Peyer's patch (tissue), 4 donors: ENCODE data around the gene TP53I11. TPM values are rescaled to one million over a fixed set of nuclear protein-coding genes. Genes with fewer than 3 reads are reported as not detected.
A peak's percentile ranks its signal among the peaks of the same experiment; 100 is the strongest.

Experiments
- DNase-seq, 3 donors: peaks; one replicate each; pipeline ENCODE4 v3.0.0-alpha.2; 2017 to 2019
- H3K27ac ChIP-seq, 4 donors: fragments of 200-600 bp; sonication (generic); one replicate each; pipeline ENCODE4 v1.5.1; 2016 to 2019
- H3K27me3 ChIP-seq, 2 donors: fragments of 200-600 bp; sonication (generic); one replicate each; pipeline ENCODE4 v1.5.1; 2019
- H3K36me3 ChIP-seq, 3 donors: fragments of 200-600 bp; sonication (generic); one replicate each; pipeline ENCODE4 v1.5.1; 2016 to 2019
- H3K4me1 ChIP-seq, 4 donors: fragments of 200-600 bp; sonication (generic); one replicate each; pipeline ENCODE4 v1.5.1; 2016 to 2019
- H3K4me3 ChIP-seq, 4 donors: fragments of 200-600 bp; sonication (generic); 1 replicate in 3 of 4; 2 replicates in 1 of 4; pipeline ENCODE4 v1.5.1; 2016 to 2019; ENCODE audit warnings: mild to moderate bottlenecking in 1 of 4
- H3K9me3 ChIP-seq, 4 donors: fragments of 200-600 bp; sonication (generic); one replicate each; pipeline ENCODE4 v1.5.1; 2016 to 2019; ENCODE audit warnings: mild to moderate bottlenecking in 1 of 4
- CTCF ChIP-seq, 6 experiments: fragments of 450-650 bp in 4 of 6; fragments of 200-600 bp in 2 of 6; sonication (generic) in 1 of 6; IDR thresholded peaks; one replicate each; pipeline ENCODE4 v1.5.1; 2017 to 2019; ENCODE audit warnings: antibody characterized with exemption in 6 of 6, mild to moderate bottlenecking in 3 of 6, moderate library complexity in 1 of 6
- POLR2A ChIP-seq, 2 donors: fragments of 450-650 bp; IDR thresholded peaks; one replicate each; pipeline ENCODE4 v1.5.1; 2017; ENCODE audit warnings: antibody characterized with exemption in 2 of 2, mild to moderate bottlenecking in 2 of 2, moderate library complexity in 2 of 2
- total RNA-seq, 4 donors: library from RNA; depleted of rRNA; stranded (reverse); fragments of >200 nt; gene quantifications; one replicate each; pipeline ENCODE4 v1.1.0, GENCODE V29; 2016

Gene TP53I11
- total RNA-seq, 4 donors from 2014 or later, result 48.0 to 152 (median 69.9) TPM

- H3K27me3 ChIP-seq, result no peaks in the 10 kb centered on the region
- H3K36me3 ChIP-seq, result no peaks in the 10 kb centered on the region
- peaks cover 0 to 4% (median 1%) of the 10 kb centered on the region in 4 donors for H3K4me1 ChIP-seq
- no peaks in the 10 kb centered on the region for H3K9me3 ChIP-seq
- H3K27ac ChIP-seq, result no peak overlapping the region
- H3K4me3 ChIP-seq, result no peak overlapping the region
- no peak for TF ChIP-seq POLR2A (IDR thresholded peaks at IDR 0.05)
- TF ChIP-seq CTCF (IDR thresholded peaks at IDR 0.05), result no peak
- DNase-seq, result no peak
Measured at GRCh38 chr11:44917741-44918140, 32.9 kb downstream of the TP53I11 start.

DNA sequence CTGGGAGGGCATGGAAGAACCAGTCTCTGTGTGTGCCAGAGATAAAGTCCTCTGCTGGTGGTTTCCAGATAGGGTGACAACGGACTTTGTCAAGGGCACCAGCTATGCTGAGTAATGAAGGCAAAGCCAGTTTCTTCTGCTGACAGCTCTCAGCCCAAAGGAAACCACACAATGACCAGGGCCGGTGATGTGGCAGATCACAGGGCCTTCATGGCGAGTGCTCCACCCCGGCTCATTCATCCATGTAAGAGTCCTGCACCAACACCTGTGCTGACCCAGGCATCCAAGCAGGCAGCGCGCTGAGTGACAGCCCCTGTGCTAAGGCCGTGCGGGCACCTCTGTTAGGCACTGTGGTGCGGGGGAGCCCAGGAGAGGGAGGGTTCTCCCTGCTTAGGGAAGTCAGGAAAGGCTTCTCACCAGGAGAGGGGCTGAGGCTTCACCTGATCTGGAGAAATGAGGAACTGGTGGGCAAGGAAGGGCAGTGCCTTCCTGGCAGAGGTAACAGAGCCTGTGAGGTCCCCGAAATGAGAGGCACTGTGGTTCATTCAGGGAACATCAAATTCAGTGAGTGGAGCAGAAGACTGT is 33.8 kb downstream of the TP53I11 start:
- Histone ChIP-seq H3K9me3 (no peaks in the 10 kb centered on the region), H3K4me1 (peaks cover 0 to 4% (median 1%) of the 10 kb centered on the region in 4 donors), H3K27ac (no peak overlapping the region), H3K4me3 (no peak overlapping the region), H3K27me3 (no peaks in the 10 kb centered on the region), H3K36me3 (no peaks in the 10 kb centered on the region)
- no peak for DNase-seq
- TF ChIP-seq POLR2A (IDR thresholded peaks at IDR 0.05) (no peak), CTCF (IDR thresholded peaks at IDR 0.05) (no peak)

DNA sequence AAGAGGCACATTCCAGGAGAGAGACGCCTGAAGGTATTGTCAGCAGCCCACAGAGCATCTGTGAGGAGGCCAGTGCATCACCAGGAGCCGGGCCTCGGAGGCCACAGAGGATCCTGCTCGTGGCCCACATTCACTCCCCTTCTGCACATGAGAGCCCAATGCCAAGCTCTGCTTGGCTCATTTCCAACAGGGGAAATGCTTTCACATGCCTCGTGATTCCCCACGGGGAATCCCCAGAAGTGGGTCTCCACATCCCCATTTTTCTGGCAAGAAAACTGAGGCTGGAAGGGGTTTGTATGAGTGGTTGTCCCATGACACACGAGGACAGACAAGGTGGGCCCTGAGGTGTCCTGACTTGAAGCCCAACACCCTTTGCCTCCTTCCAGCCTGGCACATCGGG is 34.4 kb downstream of the TP53I11 start:
- Histone ChIP-seq H3K27me3 (no peaks in the 10 kb centered on the region), H3K36me3 (no peaks in the 10 kb centered on the region), H3K27ac (no peak overlapping the region), H3K4me3 (no peak overlapping the region), H3K9me3 (no peaks in the 10 kb centered on the region), H3K4me1 (peaks cover 0 to 8% (median 3%) of the 10 kb centered on the region in 4 donors)
- DNase-seq, result no peak
- TF ChIP-seq POLR2A (IDR thresholded peaks at IDR 0.05), result no peak
- TF ChIP-seq CTCF (IDR thresholded peaks at IDR 0.05), result no peak

- DNase-seq, result peak in 1 of 3 donors; percentile 31
- H3K4me3 ChIP-seq, result no peak overlapping the region
- no peaks in the 10 kb centered on the region for H3K9me3 ChIP-seq
- no peaks in the 10 kb centered on the region for H3K27me3 ChIP-seq
- no peaks in the 10 kb centered on the region for H3K36me3 ChIP-seq
- no peak overlapping the region for H3K27ac ChIP-seq
- no peak for TF ChIP-seq CTCF (IDR thresholded peaks at IDR 0.05)
- no peak for TF ChIP-seq POLR2A (IDR thresholded peaks at IDR 0.05)
- peaks cover 0 to 14% (median 4%) of the 10 kb centered on the region in 4 donors for H3K4me1 ChIP-seq
Measured at GRCh38 chr11:44915621-44916020, 35.1 kb downstream of the TP53I11 start.

DNA sequence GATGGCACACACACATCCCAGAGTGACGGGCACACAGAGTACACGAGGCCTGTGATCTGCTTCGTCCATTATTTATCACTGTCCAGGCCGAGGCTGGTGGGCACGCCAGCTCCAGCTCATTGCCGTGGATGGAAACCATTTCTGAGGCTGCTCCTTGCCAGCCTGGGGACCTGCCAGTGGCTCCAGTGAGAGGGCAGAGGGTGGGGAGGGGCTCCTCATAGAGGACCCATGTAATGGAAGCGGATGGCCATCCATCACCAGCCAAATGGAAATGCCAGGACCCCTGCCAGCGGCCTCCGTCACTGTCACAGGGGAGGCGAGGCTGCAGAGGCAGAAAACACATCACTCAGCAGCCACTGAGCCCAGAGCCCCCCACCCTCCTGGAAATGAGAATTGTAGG is 35.7 kb downstream of the TP53I11 start:
- no peak overlapping the region for H3K27ac ChIP-seq
- H3K4me3 ChIP-seq, result no peak overlapping the region
- no peaks in the 10 kb centered on the region for H3K36me3 ChIP-seq

More for the DNA sequence above, 35.7 kb downstream of the TP53I11 start:
- DNase-seq, result no peak
- Histone ChIP-seq H3K9me3 (no peaks in the 10 kb centered on the region), H3K27me3 (no peaks in the 10 kb centered on the region), H3K4me1 (peaks cover 0 to 14% (median 4%) of the 10 kb centered on the region in 4 donors)
- TF ChIP-seq POLR2A (IDR thresholded peaks at IDR 0.05) (no peak), CTCF (IDR thresholded peaks at IDR 0.05) (no peak)
